Glutamatergic neuron (in vitro differentiated cells): Measurements from ENCODE around the gene CNBD2. TPM values are rescaled to one million over a fixed set of nuclear protein-coding genes. Genes with fewer than 3 reads are reported as not detected.
"Not testable (repeated sequence)": the region's sequence is repeated elsewhere in the genome, so short reads cannot be mapped to it uniquely, and the experiment has no call there.

Source experiments
- DNase-seq: peaks from one replicate; pipeline ENCODE4 v3.0.0; 2022
- H3K27ac Mint-ChIP-seq: one replicate; pipeline ENCODE4 v1.8.0; 2020; ENCODE audit warnings: mild to moderate bottlenecking, mixed read lengths, inconsistent platforms; ENCODE audit not compliant: unreplicated experiment
- H3K27me3 Mint-ChIP-seq: one replicate; pipeline ENCODE4 v1.8.0; 2020; ENCODE audit warnings: mild to moderate bottlenecking, moderate library complexity, mixed read lengths, inconsistent platforms; ENCODE audit not compliant: unreplicated experiment
- H3K36me3 Mint-ChIP-seq: one replicate; pipeline ENCODE4 v1.8.0; 2020; ENCODE audit warnings: mild to moderate bottlenecking, mixed read lengths, inconsistent platforms; ENCODE audit not compliant: unreplicated experiment
- H3K4me1 Mint-ChIP-seq: one replicate; pipeline ENCODE4 v1.8.0; 2020; ENCODE audit warnings: mild to moderate bottlenecking, low read depth, mixed read lengths, inconsistent platforms; ENCODE audit not compliant: unreplicated experiment
- H3K4me3 Mint-ChIP-seq: one replicate; pipeline ENCODE4 v1.8.0; 2020; ENCODE audit warnings: mild to moderate bottlenecking, mixed read lengths, inconsistent platforms; ENCODE audit not compliant: unreplicated experiment
- H3K9me3 Mint-ChIP-seq: one replicate; pipeline ENCODE4 v1.8.0; 2020; ENCODE audit warnings: mild to moderate bottlenecking, moderate library complexity, mixed read lengths, inconsistent platforms; ENCODE audit not compliant: unreplicated experiment
- CTCF ChIP-seq: fragments of 200-600 bp; sonication (generic); IDR thresholded peaks from one replicate; pipeline ENCODE4 v1.5.0; 2021; ENCODE audit not compliant: partially characterized antibody, unreplicated experiment
- total RNA-seq: library from RNA; stranded (reverse); fragmentation: NEBNext Ultra II Directional; extraction: Animal tissue kit (Norgen Biotek cat#: 25700); gene quantifications from one replicate; pipeline ENCODE4 v1.2.1, GENCODE V29; 2021; ENCODE audit not compliant: unreplicated experiment

CNBD2 gene
- total RNA-seq, 1 donor from 2014 or later = 4.7 TPM

GRCh38 chr20:36018208-36018988 lies 50.0 kb downstream of the CNBD2 start:
- DNase-seq = no peak
- no peaks in the 10 kb centered on the region for H3K4me1 Mint-ChIP-seq
- no peak for TF ChIP-seq CTCF
- no peaks in the 10 kb centered on the region for H3K27me3 Mint-ChIP-seq
- no peak overlapping the region for H3K4me3 Mint-ChIP-seq
- H3K36me3 Mint-ChIP-seq = no peaks in the 10 kb centered on the region
- peaks cover 2% of the 10 kb centered on the region for H3K9me3 Mint-ChIP-seq
- H3K27ac Mint-ChIP-seq = no peak overlapping the region

GRCh38 chr20:36026131-36026530 lies 57.7 kb downstream of the CNBD2 start:
- not testable (repeated sequence) for H3K27me3 Mint-ChIP-seq, H3K4me3 Mint-ChIP-seq, H3K9me3 Mint-ChIP-seq, DNase-seq, H3K36me3 Mint-ChIP-seq, H3K27ac Mint-ChIP-seq, H3K4me1 Mint-ChIP-seq

GRCh38 chr20:36028106-36028808 lies 59.9 kb downstream of the CNBD2 start:
- DNase-seq = no peak
- no peak for TF ChIP-seq CTCF
- no peaks in the 10 kb centered on the region for H3K36me3 Mint-ChIP-seq
- H3K27me3 Mint-ChIP-seq = peaks cover 2% of the 10 kb centered on the region
- no peaks in the 10 kb centered on the region for H3K4me1 Mint-ChIP-seq
- no peak overlapping the region for H3K4me3 Mint-ChIP-seq
- H3K27ac Mint-ChIP-seq = no peak overlapping the region
- no peaks in the 10 kb centered on the region for H3K9me3 Mint-ChIP-seq

- no peak overlapping the region for H3K4me3 Mint-ChIP-seq
- H3K27ac Mint-ChIP-seq = no peak overlapping the region
- TF ChIP-seq CTCF = no peak
- H3K9me3 Mint-ChIP-seq = no peaks in the 10 kb centered on the region
- peaks cover 2% of the 10 kb centered on the region for H3K27me3 Mint-ChIP-seq
- no peaks in the 10 kb centered on the region for H3K36me3 Mint-ChIP-seq
- H3K4me1 Mint-ChIP-seq = no peaks in the 10 kb centered on the region
- no peak for DNase-seq
Measured at GRCh38 chr20:36030149-36030548, 61.8 kb downstream of the CNBD2 start.

GRCh38 chr20:36031806-36032205 lies 63.4 kb downstream of the CNBD2 start:
- H3K27me3 Mint-ChIP-seq = no peaks in the 10 kb centered on the region
- H3K36me3 Mint-ChIP-seq = no peaks in the 10 kb centered on the region
- H3K9me3 Mint-ChIP-seq = no peaks in the 10 kb centered on the region
- DNase-seq = no peak
- TF ChIP-seq CTCF = no peak
- H3K4me1 Mint-ChIP-seq = no peaks in the 10 kb centered on the region
- no peak overlapping the region for H3K27ac Mint-ChIP-seq
- no peak overlapping the region for H3K4me3 Mint-ChIP-seq
